Loucy (cell line): ENCODE measurements around the gene BMF.
"Not testable (repeated sequence)": the region's sequence is repeated elsewhere in the genome, so short reads cannot be mapped to it uniquely, and the experiment has no call there.

ENCODE experiments used
- H2AFZ ChIP-seq: fragments of 200-600 bp; sonication (generic); 2 replicates; pipeline ENCODE4 v1.6.0; 2016; ENCODE audit warnings: antibody characterized with exemption, mild to moderate bottlenecking, low read length, moderate library complexity
- H3F3A ChIP-seq: fragments of 200-600 bp; 2 replicates; pipeline ENCODE4 v1.6.0; 2016; ENCODE audit warnings: antibody characterized with exemption, low read depth, mild to moderate bottlenecking
- H3K27me3 ChIP-seq: fragments of 200-600 bp; sonication (generic); 2 replicates; pipeline ENCODE4 v1.6.1; 2014; ENCODE audit warnings: low read length, mild to moderate bottlenecking; ENCODE audit not compliant: insufficient read depth, poor library complexity, severe bottlenecking
- H3K36me3 ChIP-seq: fragments of 200-600 bp; sonication (generic); 2 replicates; pipeline ENCODE4 v1.6.1; 2016; ENCODE audit warnings: low read length; ENCODE audit not compliant: insufficient read depth
- H3K4me1 ChIP-seq: fragments of 200-600 bp; sonication (generic); 2 replicates; pipeline ENCODE4 v1.5.1; 2014; ENCODE audit warnings: low read length, mild to moderate bottlenecking; ENCODE audit not compliant: insufficient read depth, poor library complexity, severe bottlenecking
- H3K4me2 ChIP-seq: fragments of 200-600 bp; sonication (generic); 2 replicates; pipeline ENCODE4 v1.6.0; 2014; ENCODE audit warnings: antibody characterized with exemption, low read length, low read depth, mild to moderate bottlenecking; ENCODE audit not compliant: poor library complexity, severe bottlenecking
- H3K4me3 ChIP-seq: fragments of 200-600 bp; sonication (generic); 2 replicates; pipeline ENCODE4 v1.5.1; 2014; ENCODE audit warnings: low read length, mild to moderate bottlenecking, mixed read lengths; ENCODE audit not compliant: poor library complexity, severe bottlenecking
- H3K79me2 ChIP-seq: fragments of 200-600 bp; sonication (generic); 2 replicates; pipeline ENCODE4 v1.6.1; 2014; ENCODE audit warnings: low read length; ENCODE audit not compliant: insufficient read depth
- H3K9ac ChIP-seq: fragments of 200-600 bp; sonication (generic); 2 replicates; pipeline ENCODE4 v1.6.0; 2014; ENCODE audit warnings: mild to moderate bottlenecking, low read depth, low read length, moderate library complexity; ENCODE audit not compliant: poor library complexity, severe bottlenecking
- H3K9me2 ChIP-seq: fragments of 200-600 bp; sonication (generic); replicated peaks from 2 replicates; pipeline ENCODE4 v1.6.1; 2016; ENCODE audit warnings: low read depth, low read length, mixed read lengths
- H3K9me3 ChIP-seq: fragments of 200-600 bp; sonication (generic); 2 replicates; pipeline ENCODE4 v1.6.1; 2014; ENCODE audit warnings: mild to moderate bottlenecking, antibody characterized with exemption, low read length, low read depth; ENCODE audit not compliant: insufficient read depth
- H4K20me1 ChIP-seq: fragments of 200-600 bp; sonication (generic); 2 replicates; pipeline ENCODE4 v1.6.0; 2014; ENCODE audit warnings: antibody characterized with exemption, low read length, mild to moderate bottlenecking; ENCODE audit not compliant: insufficient read depth, poor library complexity, severe bottlenecking
- CTCF ChIP-seq: fragments of 200-600 bp; sonication (generic); conservative IDR thresholded peaks from 2 replicates; pipeline ENCODE4 v1.5.1; 2014; ENCODE audit warnings: mild to moderate bottlenecking, antibody characterized with exemption, low read length
- EZH2phosphoT487 ChIP-seq: fragments of 200-600 bp; IDR thresholded peaks from 2 replicates; pipeline ENCODE4 v1.6.1; 2018; ENCODE audit warnings: antibody characterized with exemption, mild to moderate bottlenecking, moderate library complexity, borderline replicate concordance

The BMF gene

DNA sequence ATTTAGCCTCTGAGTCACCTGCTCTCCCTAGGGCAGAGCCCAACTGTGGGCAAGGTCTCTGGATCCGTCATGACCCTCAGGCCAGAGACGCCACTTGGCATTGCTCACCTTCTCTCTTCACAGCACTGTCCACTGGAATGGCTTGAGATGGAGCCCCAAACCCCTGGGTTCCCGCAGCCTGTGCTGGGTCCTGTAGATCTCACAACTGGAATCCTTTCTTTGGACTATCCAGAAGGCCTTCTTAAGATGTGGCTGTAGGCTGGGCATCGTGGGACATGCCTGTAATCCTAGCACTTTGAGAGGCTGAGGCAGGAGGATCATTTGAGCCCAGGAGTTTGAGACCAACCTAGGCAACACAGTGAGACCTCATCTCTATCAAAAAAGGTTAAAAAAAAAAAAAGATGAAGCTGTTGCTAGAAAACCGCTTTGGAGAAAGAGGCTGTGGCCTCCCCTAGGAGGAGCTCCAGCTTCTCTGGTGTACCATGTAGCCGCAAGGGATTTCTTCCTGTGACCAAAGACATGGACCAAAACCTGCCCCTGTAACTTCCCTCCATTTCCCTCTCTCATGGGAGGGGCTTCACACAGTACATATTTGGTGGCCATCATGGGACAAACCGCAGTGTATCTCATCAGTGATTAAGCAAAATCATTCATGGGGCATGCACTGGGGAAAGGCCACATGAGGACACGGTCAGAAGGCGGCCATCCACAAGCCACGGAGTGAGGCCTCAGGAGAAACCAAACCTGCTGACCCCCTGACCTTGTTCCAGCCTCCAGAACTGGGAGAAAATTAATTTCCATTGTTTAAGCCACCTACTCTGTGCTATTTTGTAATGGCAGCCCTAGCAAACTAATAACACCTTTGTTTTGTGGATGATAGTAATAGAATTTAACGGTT is 28.9 kb upstream of the BMF start:
- no peak overlapping the region for H3K4me3 ChIP-seq
- no peaks in the 10 kb centered on the region for H3K79me2 ChIP-seq
- H3K9ac ChIP-seq, result no peak overlapping the region
- no peaks in the 10 kb centered on the region for H4K20me1 ChIP-seq
- H3K9me3 ChIP-seq, result no peaks in the 10 kb centered on the region
- H3K27me3 ChIP-seq, result no peaks in the 10 kb centered on the region
- TF ChIP-seq CTCF (no peak), EZH2phosphoT487 (no peak)
- H3K9me2 ChIP-seq, result no peaks in the 10 kb centered on the region
- no peak overlapping the region for H3K4me2 ChIP-seq
- H2AFZ ChIP-seq, result no peak overlapping the region
- H3K36me3 ChIP-seq, result no peaks in the 10 kb centered on the region
- H3K4me1 ChIP-seq, result no peaks in the 10 kb centered on the region
- H3F3A ChIP-seq, result no peaks in the 10 kb centered on the region

DNA sequence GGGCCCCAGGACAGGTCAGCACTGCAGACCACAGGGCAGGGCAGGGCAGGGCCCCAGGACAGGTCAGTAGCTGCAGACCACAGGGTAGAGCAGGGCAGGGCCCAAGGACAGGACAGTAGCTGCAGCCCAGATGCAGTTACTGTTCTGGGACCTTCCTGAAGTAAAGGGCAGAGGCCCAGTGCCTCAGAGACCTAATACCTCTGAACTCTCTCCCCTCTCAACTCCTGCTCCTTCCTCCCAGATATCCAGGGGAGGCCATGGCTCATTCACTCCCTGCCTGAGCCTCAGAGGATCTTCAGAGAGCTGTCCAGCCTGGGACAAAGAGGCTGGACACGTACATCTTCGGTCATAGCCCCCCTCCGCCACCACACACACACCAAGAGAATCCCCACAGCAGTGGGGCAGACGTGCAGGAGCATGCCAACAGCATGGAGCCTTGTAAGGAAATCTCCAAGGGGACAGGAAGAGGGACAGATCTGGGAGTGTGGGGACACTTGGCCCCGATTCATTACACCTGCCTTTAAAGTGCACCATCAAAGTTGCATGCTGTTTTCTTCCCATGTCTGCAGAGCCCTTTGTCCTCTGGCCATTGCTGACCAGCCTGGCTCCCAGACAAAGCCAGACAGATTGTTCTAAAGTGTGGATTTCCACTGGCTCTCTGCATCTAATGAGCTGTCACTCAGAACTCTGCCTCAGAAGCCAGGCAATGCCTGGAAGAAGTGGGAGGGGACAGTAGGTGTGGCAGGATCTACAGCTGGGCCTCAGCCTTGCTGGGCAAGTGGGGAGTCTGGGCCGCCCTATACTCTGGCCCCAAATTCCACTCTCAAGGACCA is 28.0 kb upstream of the BMF start:
- H2AFZ ChIP-seq, result no peak overlapping the region
- no peaks in the 10 kb centered on the region for H3K36me3 ChIP-seq
- H3K79me2 ChIP-seq, result no peaks in the 10 kb centered on the region
- no peaks in the 10 kb centered on the region for H3K9me3 ChIP-seq
- H3F3A ChIP-seq, result no peaks in the 10 kb centered on the region
- no peaks in the 10 kb centered on the region for H3K4me1 ChIP-seq
- no peaks in the 10 kb centered on the region for H3K9me2 ChIP-seq
- H3K4me2 ChIP-seq, result no peak overlapping the region
- no peak for TF ChIP-seq EZH2phosphoT487
- TF ChIP-seq CTCF, result no peak
- H3K4me3 ChIP-seq, result no peak overlapping the region
- H4K20me1 ChIP-seq, result no peaks in the 10 kb centered on the region
- H3K27me3 ChIP-seq, result no peaks in the 10 kb centered on the region
- H3K9ac ChIP-seq, result no peak overlapping the region

- not testable (repeated sequence) for H3K9me2 ChIP-seq, H3K9ac ChIP-seq, H3K4me3 ChIP-seq, H3K9me3 ChIP-seq, H2AFZ ChIP-seq, H3K4me1 ChIP-seq, H3K4me2 ChIP-seq, H3F3A ChIP-seq, H4K20me1 ChIP-seq, H3K36me3 ChIP-seq, H3K79me2 ChIP-seq, H3K27me3 ChIP-seq
Measured at GRCh38 chr15:40135846-40136450, 27.3 kb upstream of the BMF start.
